ENCODE measurements around the gene SETX.
"Not testable (repeated sequence)": the region's sequence is repeated elsewhere in the genome, so short reads cannot be mapped to it uniquely, and the experiment has no call there.

Gene SETX

GRCh38 chr9:132354637-132355355 lies at the start of gene SETX:
Gene SETX (minus strand): TSS chr9:132354986. CDS start chr9:132349428, 5,558 bp downstream.
- peak; percentile 27 for DNase-seq

GRCh38 chr9:132404228-132404881 lies 49.6 kb upstream of the SETX start:
- DNase-seq: no peak

- DNase-seq: no peak
These were observed 47.0 kb upstream of the SETX start for GRCh38 chr9:132401824-132402223.

GRCh38 chr9:132395560-132395959 lies 40.8 kb upstream of the SETX start:
- DNase-seq: no peak

GRCh38 chr9:132391449-132391848 lies 36.7 kb upstream of the SETX start:
- DNase-seq: no peak

- no peak for DNase-seq
These were observed 36.2 kb upstream of the SETX start for GRCh38 chr9:132390966-132391365.

- DNase-seq: no peak
These were observed 32.3 kb upstream of the SETX start for GRCh38 chr9:132387133-132387532.

- DNase-seq: no peak
These were observed 29.6 kb upstream of the SETX start for GRCh38 chr9:132384376-132384775.

- DNase-seq: no peak
These were observed 28.7 kb upstream of the SETX start for GRCh38 chr9:132383462-132383883.

GRCh38 chr9:132381966-132382541 lies 27.3 kb upstream of the SETX start:
- no peak for DNase-seq

- not testable (repeated sequence) for DNase-seq
These were observed 23.6 kb upstream of the SETX start for GRCh38 chr9:132378416-132378815.

GRCh38 chr9:132377769-132378168 lies 23.0 kb upstream of the SETX start:
- not testable (repeated sequence) for DNase-seq

- no peak for DNase-seq
These were observed 17.6 kb upstream of the SETX start for GRCh38 chr9:132372177-132373095.

- DNase-seq: no peak
These were observed 15.8 kb upstream of the SETX start for GRCh38 chr9:132370592-132370991.

GRCh38 chr9:132369421-132369820 lies 14.6 kb upstream of the SETX start:
- DNase-seq: no peak

GRCh38 chr9:132367613-132368313 lies 13.0 kb upstream of the SETX start:
- DNase-seq: no peak

- DNase-seq: no peak
These were observed 11.7 kb upstream of the SETX start for GRCh38 chr9:132366481-132366880.

- no peak for DNase-seq
These were observed 11.2 kb upstream of the SETX start for GRCh38 chr9:132365986-132366385.

- DNase-seq: no peak
These were observed 9.3 kb upstream of the SETX start for GRCh38 chr9:132364068-132364467.

GRCh38 chr9:132357764-132358163 lies 3.0 kb upstream of the SETX start:
- no peak for DNase-seq

GRCh38 chr9:132356324-132356924 lies 1.6 kb upstream of the SETX start:
- no peak for DNase-seq
